GM13977 (cell line): ENCODE results near the gene KDM4B.

ENCODE experiments used
- DNase-seq: peaks from one replicate; pipeline ENCODE4 v3.0.0; 2012; ENCODE audit warnings: low spot score
- in situ Hi-C: fragments of 300-500 bp; cut with MboI; formaldehyde crosslinking; loops from one replicate; pipeline ENCODE4 v1.12.0; 2022; ENCODE audit warnings: low sequenced_read_pairs, low pct_unique_long_range_greater_than_20kb, mixed read lengths, inconsistent platforms; ENCODE audit not compliant: unreplicated experiment
- TF ChIP-seq, protein P1 (sequence below): IDR thresholded peaks from 2 replicates; pipeline ENCODE4 v1.5.1; 2012; ENCODE audit warnings: mild to moderate bottlenecking, control low read depth; ENCODE audit not compliant: insufficient read depth; ENCODE audit errors: extremely low read depth, missing control alignments

The KDM4B gene

DNA sequence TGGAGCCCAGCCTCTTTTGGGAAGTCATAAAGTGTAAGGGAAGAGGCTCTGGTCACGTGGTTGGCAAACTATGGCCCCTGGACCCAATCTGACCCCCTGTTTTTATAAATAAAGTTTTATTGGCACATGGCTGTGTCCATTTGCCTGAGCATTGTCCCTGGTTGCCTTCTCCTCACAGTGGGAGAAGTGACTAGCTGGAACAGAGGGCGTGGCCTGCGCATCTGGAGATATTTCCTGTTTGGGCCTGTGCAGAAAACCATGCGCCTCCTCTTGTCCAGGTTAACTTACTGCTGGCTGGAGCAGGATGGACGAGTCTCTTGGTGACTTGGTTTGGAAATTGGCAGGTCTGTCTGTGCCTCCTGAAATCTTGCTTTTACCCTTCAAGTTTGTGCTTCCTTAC is 48.3 kb downstream of the KDM4B start:
- in situ Hi-C loops, result no loop called here

DNA sequence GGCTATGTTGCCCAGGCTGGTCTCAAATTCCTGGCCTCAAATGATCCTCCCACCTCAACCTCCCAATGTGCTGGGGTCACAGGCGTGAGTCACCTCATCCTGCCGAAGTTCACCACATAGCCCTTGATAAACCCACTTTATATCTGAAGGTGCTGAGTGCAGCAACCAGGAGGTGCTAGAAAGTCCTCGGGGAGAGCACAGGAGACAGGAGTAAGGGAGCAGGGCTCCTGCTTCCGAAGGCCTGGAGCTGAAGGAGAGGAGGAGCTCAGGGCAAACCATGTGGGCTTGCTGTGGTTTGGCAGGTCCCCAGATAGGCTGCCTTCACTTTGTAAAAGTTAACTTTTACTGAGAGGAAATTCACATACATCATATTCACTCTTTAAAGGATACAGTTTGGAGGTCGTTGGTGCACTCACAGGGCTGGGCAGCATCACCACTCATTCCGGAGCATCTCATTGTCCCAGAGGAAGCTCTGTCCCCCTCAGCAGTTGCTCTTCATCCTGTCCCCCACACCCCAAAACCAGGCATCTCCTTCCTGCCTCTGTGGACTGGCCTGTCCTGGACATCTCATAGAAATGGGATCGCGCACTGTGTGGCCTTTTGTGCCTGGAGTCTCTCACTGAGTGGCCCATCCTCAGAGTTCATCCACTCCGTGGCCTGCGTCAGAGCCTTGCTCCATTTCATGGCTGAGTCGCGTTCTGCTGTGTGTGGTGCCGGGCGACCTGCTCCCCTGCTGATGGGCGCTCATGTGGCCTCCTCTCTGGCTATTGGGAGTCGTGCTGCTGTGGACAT is 49.5 kb downstream of the KDM4B start:
- TF ChIP-seq, protein P1, sequence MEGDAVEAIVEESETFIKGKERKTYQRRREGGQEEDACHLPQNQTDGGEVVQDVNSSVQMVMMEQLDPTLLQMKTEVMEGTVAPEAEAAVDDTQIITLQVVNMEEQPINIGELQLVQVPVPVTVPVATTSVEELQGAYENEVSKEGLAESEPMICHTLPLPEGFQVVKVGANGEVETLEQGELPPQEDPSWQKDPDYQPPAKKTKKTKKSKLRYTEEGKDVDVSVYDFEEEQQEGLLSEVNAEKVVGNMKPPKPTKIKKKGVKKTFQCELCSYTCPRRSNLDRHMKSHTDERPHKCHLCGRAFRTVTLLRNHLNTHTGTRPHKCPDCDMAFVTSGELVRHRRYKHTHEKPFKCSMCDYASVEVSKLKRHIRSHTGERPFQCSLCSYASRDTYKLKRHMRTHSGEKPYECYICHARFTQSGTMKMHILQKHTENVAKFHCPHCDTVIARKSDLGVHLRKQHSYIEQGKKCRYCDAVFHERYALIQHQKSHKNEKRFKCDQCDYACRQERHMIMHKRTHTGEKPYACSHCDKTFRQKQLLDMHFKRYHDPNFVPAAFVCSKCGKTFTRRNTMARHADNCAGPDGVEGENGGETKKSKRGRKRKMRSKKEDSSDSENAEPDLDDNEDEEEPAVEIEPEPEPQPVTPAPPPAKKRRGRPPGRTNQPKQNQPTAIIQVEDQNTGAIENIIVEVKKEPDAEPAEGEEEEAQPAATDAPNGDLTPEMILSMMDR, result no peak
- no peak for DNase-seq
- in situ Hi-C loops, result no loop called here

More for the DNA sequence above, 48.3 kb downstream of the KDM4B start:
- no peak for DNase-seq
- TF ChIP-seq, protein P1, result no peak

DNA sequence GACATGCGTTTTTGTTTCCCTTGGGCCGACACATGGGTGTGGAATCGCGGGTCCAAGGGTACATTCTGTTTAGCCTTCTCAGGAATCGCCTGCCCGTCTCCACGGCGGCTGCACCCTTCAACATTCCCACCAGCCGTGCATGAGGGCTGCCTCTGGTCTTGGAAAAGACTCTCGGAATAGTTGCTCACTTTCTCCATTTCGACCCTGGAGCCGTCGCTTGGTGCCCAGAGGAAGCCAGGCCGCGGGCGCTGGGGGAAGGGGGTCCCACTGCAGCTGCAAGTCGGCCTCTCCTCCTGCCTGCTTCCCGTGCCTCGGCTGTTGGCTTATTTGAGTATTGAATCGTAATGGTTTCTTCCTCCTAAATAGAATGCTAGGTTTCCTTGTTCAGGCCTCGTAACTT is 51.5 kb downstream of the KDM4B start:
- in situ Hi-C loops, result no loop called here
- TF ChIP-seq, protein P1, result no peak
- DNase-seq, result no peak

DNA sequence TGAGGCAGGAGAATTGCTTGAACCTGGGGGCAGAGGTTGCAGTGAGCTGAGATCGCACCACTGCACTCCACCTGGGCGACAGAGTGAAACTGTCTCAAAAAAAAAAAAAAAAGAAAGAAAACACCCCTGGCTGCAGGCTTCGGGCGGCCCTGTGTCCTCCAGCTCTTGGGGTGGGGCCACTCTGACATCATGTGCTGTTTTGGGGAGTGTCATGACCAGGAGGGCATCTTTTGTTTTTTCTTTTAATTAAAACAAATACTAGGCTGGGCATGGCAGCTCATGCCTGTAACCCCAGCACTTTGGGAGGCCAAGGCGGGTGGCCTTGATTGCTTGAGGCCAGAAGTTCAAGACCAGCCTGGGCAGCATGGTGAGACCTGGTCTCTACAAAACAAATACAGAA is 52.1 kb downstream of the KDM4B start:
- no peak for DNase-seq
- TF ChIP-seq, protein P1, result no peak
- in situ Hi-C loops, result no loop called here

DNA sequence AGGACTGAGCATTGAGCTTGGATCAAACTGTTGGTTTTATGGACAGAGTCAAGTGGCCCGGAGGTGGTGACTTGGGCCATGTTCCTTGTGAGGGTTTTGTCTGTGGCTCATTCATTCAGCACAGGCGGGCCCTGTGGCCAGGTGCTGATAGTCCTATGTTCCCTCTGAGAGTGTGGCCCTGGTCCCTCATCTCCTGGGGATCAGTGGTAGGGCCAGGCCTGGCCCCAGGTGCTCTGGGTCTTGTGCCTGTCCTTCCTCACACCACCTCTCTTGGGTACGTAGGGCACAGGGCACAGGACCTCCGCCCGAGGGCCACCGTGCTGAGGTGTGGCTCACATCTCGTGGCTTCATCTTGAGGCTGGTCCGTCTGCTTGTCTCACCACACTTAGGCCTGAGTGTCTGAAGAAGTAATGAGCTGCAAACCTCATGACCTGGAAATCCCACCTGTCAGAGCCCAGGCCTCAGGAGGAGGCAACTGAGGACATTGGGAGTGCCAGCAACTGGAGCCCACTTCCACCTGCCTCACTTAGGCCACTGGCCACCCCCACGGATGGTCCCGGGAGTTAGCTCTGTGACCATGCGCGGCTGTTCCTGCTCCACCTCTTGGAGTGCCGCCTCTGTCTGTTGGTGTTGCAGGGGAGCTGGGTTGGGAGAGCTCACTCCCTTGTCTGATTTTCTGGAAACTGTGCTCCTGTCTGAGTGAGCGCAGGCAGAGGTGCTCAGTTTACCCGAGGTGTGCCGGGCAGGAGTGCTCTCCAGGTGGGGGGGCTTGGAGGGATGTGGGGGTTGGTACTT is 53.4 kb downstream of the KDM4B start:
- no peak for DNase-seq
- in situ Hi-C loops, result no loop called here
- TF ChIP-seq, protein P1, result no peak

DNA sequence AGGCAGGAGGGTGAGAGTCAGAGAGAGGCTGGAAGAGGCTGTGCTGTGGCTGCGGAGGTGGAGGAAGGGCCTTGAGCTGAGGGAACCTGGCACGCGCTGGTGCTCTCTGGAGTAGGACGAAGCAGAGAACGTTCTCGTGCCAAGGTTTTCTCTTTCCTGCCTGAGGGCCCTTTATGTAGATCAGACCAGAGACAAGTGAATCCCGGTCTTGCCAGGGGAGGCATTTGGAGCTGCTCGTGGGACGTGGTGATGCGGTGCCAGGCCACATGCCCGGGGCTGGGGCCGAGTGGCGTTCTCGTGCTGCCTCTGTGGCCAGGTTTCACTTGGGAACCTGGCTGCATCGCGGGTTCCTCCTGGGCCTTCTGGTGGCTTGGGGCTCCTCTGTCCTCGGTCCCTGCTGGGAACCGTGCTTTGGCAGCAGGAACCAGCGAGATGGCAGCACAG is 54.2 kb downstream of the KDM4B start:
- no peak for DNase-seq
- TF ChIP-seq, protein P1, result no peak
- in situ Hi-C loops, result no loop called here
